Spinal cord (tissue), 10 donors: ENCODE results near the gene MARK3. TPM values are rescaled to one million over a fixed set of nuclear protein-coding genes. Genes with fewer than 3 reads are reported as not detected.

Source experiments
- DNase-seq, 6 donors: peaks; one replicate each; pipeline versions ENCODE4 v3.0.0 to v3.0.0-alpha.2; 2013 to 2015; ENCODE audit warnings: low spot score in 6 of 6, low read depth in 4 of 6
- H3K27ac ChIP-seq: one replicate; pipeline ENCODE4 v1.5.1; 2013; ENCODE audit warnings: low read depth, low read length, control low read depth
- H3K27me3 ChIP-seq: one replicate; pipeline ENCODE4 v1.6.1; 2013; ENCODE audit warnings: low read length; ENCODE audit not compliant: control insufficient read depth, insufficient read depth
- H3K36me3 ChIP-seq: one replicate; pipeline ENCODE4 v1.6.1; 2013; ENCODE audit warnings: low read length; ENCODE audit not compliant: control insufficient read depth, insufficient read depth
- H3K4me1 ChIP-seq: one replicate; pipeline ENCODE4 v1.6.1; 2013; ENCODE audit warnings: low read length; ENCODE audit not compliant: control insufficient read depth, insufficient read depth
- H3K4me3 ChIP-seq: one replicate; pipeline ENCODE4 v1.5.1; 2013; ENCODE audit warnings: low read depth, low read length, control low read depth
- H3K9me3 ChIP-seq: one replicate; pipeline ENCODE4 v1.6.1; 2013; ENCODE audit warnings: low read length; ENCODE audit not compliant: control insufficient read depth, insufficient read depth
- WGBS: methylation state at CpG from one replicate; pipeline ENCODE4 v1.1.5; 2013; ENCODE audit warnings: missing lambda C conversion rate; ENCODE audit not compliant: insufficient coverage; 5-methylcytosine and 5-hydroxymethylcytosine counted together
- polyA plus RNA-seq, 2 donors: library from polyadenylated mRNA; unstranded; fragments of 120-200 nt; gene quantifications; one replicate each; pipeline ENCODE4 v1.2.1, GENCODE V29; 2013; ENCODE audit not compliant: insufficient read length in 2 of 2
- total RNA-seq, 2 donors: library from RNA; depleted of rRNA in 1 of 2; stranded (reverse); fragments of 120-200 nt in 1 of 2; fragments of >200 nt in 1 of 2; gene quantifications; one replicate each; pipeline versions ENCODE4 v1.2.3 to v1.2.4, GENCODE V29; 2013 to 2014
- donor health status: healthy.

Gene MARK3
- total and polyA plus RNA-seq, 4 donors = 102 to 155 (median 124) TPM

- Histone ChIP-seq H3K4me1 (peaks cover 24% of the 10 kb centered on the region), H3K9me3 (no peaks in the 10 kb centered on the region), H3K27me3 (no peaks in the 10 kb centered on the region), H3K4me3 (no peak overlapping the region), H3K36me3 (no peaks in the 10 kb centered on the region), H3K27ac (no peak overlapping the region)
- DNase-seq = no peak
- 90% methylated on average over 6 of the region's 8 CpGs for WGBS
Observed at GRCh38 chr14:103392572-103392971, 7.4 kb downstream of the MARK3 start.

- no peak overlapping the region for H3K27ac ChIP-seq
- WGBS = 97% methylated on average over 5 of the region's 6 CpGs
- peaks cover 19% of the 10 kb centered on the region for H3K4me1 ChIP-seq
- no peaks in the 10 kb centered on the region for H3K27me3 ChIP-seq
- no peak overlapping the region for H3K4me3 ChIP-seq
- no peaks in the 10 kb centered on the region for H3K9me3 ChIP-seq
- H3K36me3 ChIP-seq = no peaks in the 10 kb centered on the region
- DNase-seq = no peak
Observed at GRCh38 chr14:103393070-103393469, 7.9 kb downstream of the MARK3 start.

- H3K9me3 ChIP-seq = no peaks in the 10 kb centered on the region
- H3K27ac ChIP-seq = no peak overlapping the region
- H3K4me3 ChIP-seq = no peak overlapping the region
- H3K36me3 ChIP-seq = no peaks in the 10 kb centered on the region
- H3K27me3 ChIP-seq = no peaks in the 10 kb centered on the region
- peak in 3 of 6 donors; percentile 14 to 63 (median 49) for DNase-seq
- H3K4me1 ChIP-seq = peaks cover 18% of the 10 kb centered on the region
- WGBS = 40% methylated on average over 3 of the region's 9 CpGs
Observed at GRCh38 chr14:103393676-103394626, 8.7 kb downstream of the MARK3 start.

- H3K27me3 ChIP-seq = no peaks in the 10 kb centered on the region
- DNase-seq = no peak
- H3K36me3 ChIP-seq = no peaks in the 10 kb centered on the region
- no peak overlapping the region for H3K4me3 ChIP-seq
- WGBS = no CpG with 5 or more reads among the region's 2 CpGs
- peaks cover 18% of the 10 kb centered on the region for H3K4me1 ChIP-seq
- H3K27ac ChIP-seq = no peak overlapping the region
- H3K9me3 ChIP-seq = no peaks in the 10 kb centered on the region
Observed at GRCh38 chr14:103395244-103395643, 10.0 kb downstream of the MARK3 start.

- DNase-seq = no peak
- Histone ChIP-seq H3K4me1 (peaks cover 14% of the 10 kb centered on the region), H3K9me3 (no peaks in the 10 kb centered on the region), H3K36me3 (no peaks in the 10 kb centered on the region), H3K27me3 (no peaks in the 10 kb centered on the region), H3K27ac (no peak overlapping the region), H3K4me3 (no peak overlapping the region)
- WGBS = no CpG with 5 or more reads among the region's 2 CpGs
Observed at GRCh38 chr14:103396463-103396862, 11.2 kb downstream of the MARK3 start.

- 71% methylated on average over 1 of the region's 7 CpGs for WGBS
- Histone ChIP-seq H3K4me3 (no peak overlapping the region), H3K9me3 (no peaks in the 10 kb centered on the region), H3K27me3 (no peaks in the 10 kb centered on the region), H3K4me1 (peaks cover 8% of the 10 kb centered on the region), H3K36me3 (no peaks in the 10 kb centered on the region), H3K27ac (no peak overlapping the region)
- DNase-seq = no peak
Observed at GRCh38 chr14:103398427-103399195, 13.4 kb downstream of the MARK3 start.

GRCh38 chr14:103400537-103400936, 15.3 kb downstream of the MARK3 start:
- no peaks in the 10 kb centered on the region for H3K27me3 ChIP-seq
- H3K27ac ChIP-seq = no peak overlapping the region
- peaks cover 4% of the 10 kb centered on the region for H3K36me3 ChIP-seq
- H3K4me1 ChIP-seq = no peaks in the 10 kb centered on the region
- no peaks in the 10 kb centered on the region for H3K9me3 ChIP-seq
- no peak for DNase-seq
- no peak overlapping the region for H3K4me3 ChIP-seq
- WGBS = no CpG with 5 or more reads among the region's 4 CpGs

- H3K36me3 ChIP-seq = peaks cover 12% of the 10 kb centered on the region
- no peaks in the 10 kb centered on the region for H3K9me3 ChIP-seq
- H3K27ac ChIP-seq = peak overlapping the region; percentile 43
- WGBS = 67% methylated on average over 7 of the region's 10 CpGs
- no peaks in the 10 kb centered on the region for H3K27me3 ChIP-seq
- no peak for DNase-seq
- no peaks in the 10 kb centered on the region for H3K4me1 ChIP-seq
- H3K4me3 ChIP-seq = no peak overlapping the region
Observed at GRCh38 chr14:103401223-103402214, 16.3 kb downstream of the MARK3 start.

GRCh38 chr14:103402695-103403094, 17.5 kb downstream of the MARK3 start:
- Histone ChIP-seq H3K9me3 (no peaks in the 10 kb centered on the region), H3K36me3 (peaks cover 20% of the 10 kb centered on the region), H3K27ac (no peak overlapping the region), H3K4me1 (no peaks in the 10 kb centered on the region), H3K27me3 (no peaks in the 10 kb centered on the region), H3K4me3 (no peak overlapping the region)
- WGBS = 100% methylated on average over 1 of the region's 2 CpGs
- DNase-seq = no peak
